ENCODE results near the gene FGF16. TPM values are rescaled to one million over a fixed set of nuclear protein-coding genes. Genes with fewer than 3 reads are reported as not detected.

Gene FGF16
- total RNA-seq, 1 experiment from 2014 or later, result not detected

GRCh38 chrX:77428551-77428950, 18.6 kb upstream of the FGF16 start:
- no peak for DNase-seq (ENCODE audit: low read depth, low spot score)
- ChIA-PET POLR2A (no interaction called here), CTCF (no interaction called here)
- no peaks in the 10 kb centered on the region for H3K4me1 ChIP-seq (ENCODE audit: control insufficient read depth, insufficient read depth, low read length)
- no peak overlapping the region for H3K4me3 ChIP-seq (ENCODE audit: low read depth in 2 of 2, low read length in 2 of 2)
- H3K36me3 ChIP-seq (ENCODE audit: control insufficient read depth, insufficient read depth, low read length), result no peaks in the 10 kb centered on the region
- H3K27me3 ChIP-seq (ENCODE audit: control insufficient read depth, insufficient read depth, low read length), result no peaks in the 10 kb centered on the region
- intact Hi-C loops (cut with micrococcal nuclease; ENCODE audit: unreplicated experiment) (no loop called here), in situ Hi-C loops (cut with HindIII; ENCODE audit: low pct_unique_long_range_greater_than_20kb, low sequenced_read_pairs) (no loop called here)
- H3K9me3 ChIP-seq (ENCODE audit: control insufficient read depth, insufficient read depth, low read depth, low read length), result no peaks in the 10 kb centered on the region
- no peak for TF ChIP-seq CTCF (IDR thresholded peaks at IDR 0.05)
- no peak for TF ChIP-seq TCF7L2 (IDR thresholded peaks at IDR 0.05; ENCODE audit: low read depth, low read length)
- no peak for TF ChIP-seq POLR2AphosphoS5 (IDR thresholded peaks at IDR 0.05; ENCODE audit: low read depth, low read length)
- no peak for TF ChIP-seq REST (IDR thresholded peaks at IDR 0.05; ENCODE audit: insufficient read depth in 1 of 2, low read depth in 2 of 2, low read length in 1 of 2)
- no peak for TF ChIP-seq SIN3A (IDR thresholded peaks at IDR 0.05; ENCODE audit: borderline replicate concordance, insufficient read depth, low read depth, low read length)
- BruUV-seq (replicated peaks), result no TSS peak
- H3K27ac ChIP-seq (ENCODE audit: low read length), result no peak overlapping the region
- ATAC-seq, result no peak

- DNase-seq (ENCODE audit: low read depth, low spot score), result no peak
- no TSS peak for BruUV-seq (replicated peaks)
- in situ Hi-C loops (cut with HindIII; ENCODE audit: low pct_unique_long_range_greater_than_20kb, low sequenced_read_pairs), result no loop called here
Measured at GRCh38 chrX:77431227-77431626, 16.0 kb upstream of the FGF16 start.

More at GRCh38 chrX:77431227-77431626, 16.0 kb upstream of the FGF16 start:
- no peaks in the 10 kb centered on the region for H3K4me1 ChIP-seq (ENCODE audit: control insufficient read depth, insufficient read depth, low read length)
- no peaks in the 10 kb centered on the region for H3K36me3 ChIP-seq (ENCODE audit: control insufficient read depth, insufficient read depth, low read length)
- intact Hi-C loops (cut with micrococcal nuclease; ENCODE audit: unreplicated experiment), result no loop called here
- H3K9me3 ChIP-seq (ENCODE audit: control insufficient read depth, insufficient read depth, low read depth, low read length), result no peaks in the 10 kb centered on the region
- ChIA-PET POLR2A (no interaction called here), CTCF (interaction anchor here (0.6 kb wide), 1 partner anchor 613 kb away, joined by 4 read pairs; no protein-coding TSS in a partner anchor)
- TF ChIP-seq REST (IDR thresholded peaks at IDR 0.05; ENCODE audit: insufficient read depth in 1 of 2, low read depth in 2 of 2, low read length in 1 of 2) (no peak), TCF7L2 (IDR thresholded peaks at IDR 0.05; ENCODE audit: low read depth, low read length) (no peak)
- H3K27ac ChIP-seq (ENCODE audit: low read length), result no peak overlapping the region
- no peaks in the 10 kb centered on the region for H3K27me3 ChIP-seq (ENCODE audit: control insufficient read depth, insufficient read depth, low read length)
- no peak overlapping the region for H3K4me3 ChIP-seq (ENCODE audit: low read depth in 2 of 2, low read length in 2 of 2)
- ATAC-seq, result no peak

Measured in Panc1 (cell line).